CD4-positive, alpha-beta T cell (primary cell): ENCODE data around the gene BRME1. TPM values are rescaled to one million over a fixed set of nuclear protein-coding genes. Genes with fewer than 3 reads are reported as not detected.
A peak's percentile ranks its signal among the peaks of the same experiment; 100 is the strongest.

ENCODE experiments used
- ATAC-seq: fragments of 200-7000 bp; cut with Tn5 transposase; one replicate; pipeline ENCODE4 v1.10.0; 2022; ENCODE audit warnings: mild to moderate bottlenecking; ENCODE audit not compliant: poor library complexity
- CTCF ChIA-PET: fragments of 350-600 bp; sonication (Branson Sonifier 250); formaldehyde crosslinking; loops from one replicate; lab custom pipeline; 2021; ENCODE audit warnings: antibody characterized with exemption, inconsistent platforms; lab: Charles Lee
- POLR2A ChIA-PET: fragments of 350-600 bp; sonication (Branson Sonifier 250); formaldehyde crosslinking; loops from one replicate; lab custom pipeline; 2021; ENCODE audit warnings: antibody characterized with exemption, inconsistent platforms; lab: Charles Lee
- DNase-seq, 14 experiments: peaks; one replicate each; pipeline ENCODE4 v3.0.0-alpha.2; 2013 to 2020; ENCODE audit warnings: mixed read lengths in 2 of 14
- H3K27ac ChIP-seq, 2 donors: one replicate each; pipeline versions ENCODE4 v1.5.1 to v1.7.0; 2013; ENCODE audit warnings: low read length in 2 of 2, low read depth in 1 of 2, mild to moderate bottlenecking in 1 of 2
- H3K27me3 ChIP-seq, 2 experiments: 1 replicate in 1 of 2; 2 replicates in 1 of 2; pipeline versions ENCODE4 v1.6.1 to v1.7.0; 2013; ENCODE audit warnings: low read length in 2 of 2, control low read depth in 1 of 2, mild to moderate bottlenecking in 1 of 2, moderate library complexity in 1 of 2; ENCODE audit not compliant: insufficient read depth in 2 of 2, control insufficient read depth in 1 of 2
- H3K36me3 ChIP-seq: one replicate; pipeline ENCODE4 v1.6.1; 2013; ENCODE audit warnings: low read length, control low read depth; ENCODE audit not compliant: insufficient read depth
- H3K4me1 ChIP-seq: one replicate; pipeline ENCODE4 v1.6.1; 2013; ENCODE audit warnings: low read length, control low read depth; ENCODE audit not compliant: insufficient read depth
- H3K4me3 ChIP-seq: one replicate; pipeline ENCODE4 v1.5.1; 2013; ENCODE audit warnings: mild to moderate bottlenecking, low read length, moderate library complexity
- H3K9me3 ChIP-seq, 2 experiments: 1 replicate in 1 of 2; 2 replicates in 1 of 2; pipeline versions ENCODE4 v1.6.1 to v1.7.0; 2013; ENCODE audit warnings: low read length in 2 of 2, mild to moderate bottlenecking in 2 of 2, control low read depth in 1 of 2, moderate library complexity in 1 of 2; ENCODE audit not compliant: control insufficient read depth in 1 of 2, insufficient read depth in 1 of 2
- H3K27ac Mint-ChIP-seq: one replicate; pipeline ENCODE4 v1.8.0; 2020; ENCODE audit warnings: mixed read lengths
- H3K27me3 Mint-ChIP-seq: one replicate; pipeline ENCODE4 v1.8.0; 2021; ENCODE audit warnings: mixed read lengths
- H3K36me3 Mint-ChIP-seq: one replicate; pipeline ENCODE4 v1.8.0; 2021; ENCODE audit warnings: low read depth, mixed read lengths
- H3K4me1 Mint-ChIP-seq: one replicate; pipeline ENCODE4 v1.8.0; 2021; ENCODE audit warnings: low read depth, mixed read lengths
- H3K4me3 Mint-ChIP-seq: one replicate; pipeline ENCODE4 v1.8.0; 2020; ENCODE audit warnings: mild to moderate bottlenecking, mixed read lengths
- H3K9me3 Mint-ChIP-seq: one replicate; pipeline ENCODE4 v1.8.0; 2020; ENCODE audit warnings: mixed read lengths
- CTCF ChIP-seq: fragments of 200-600 bp; IDR thresholded peaks from one replicate; pipeline ENCODE4 v1.8.0; 2022; ENCODE audit warnings: antibody characterized with exemption, mild to moderate bottlenecking
- intact Hi-C, 2 experiments: fragments of 100-400 bp; cut with DNase I in 1 of 2; cut with micrococcal nuclease in 1 of 2; formaldehyde crosslinking; loops; one replicate each; pipeline versions ENCODE4 v1.15.1 to v1.9.0; 2023 to 2025; cut with DNase I, micrococcal nuclease
- total RNA-seq, 174 experiments: library from RNA in 2 of 174; stranded (reverse) in 2 of 174; gene quantifications; one replicate each; pipeline ENCODE4 v1.2.3 and lab custom pipeline; 2021 to 2026

The BRME1 gene
- total RNA-seq, 2 experiments from 2014 or later: 1.1 to 1.3 TPM

GRCh38 chr19:13884726-13885591 is 21.0 kb downstream of the BRME1 start:
- H3K4me3 Mint-ChIP-seq: no peak overlapping the region
- H3K9me3 Mint-ChIP-seq: no peaks in the 10 kb centered on the region
- H3K27ac ChIP-seq: no peak overlapping the region
- no peak overlapping the region for H3K4me3 ChIP-seq
- H3K27me3 Mint-ChIP-seq: no peaks in the 10 kb centered on the region
- DNase-seq (no peak), ATAC-seq (no peak)
- CTCF ChIA-PET: interaction anchor here (1.0 to 1.1 kb wide), 2 partner anchors 198 to 252 kb away, joined by 3 to 4 read pairs; partner anchors contain the start of gene ASF1B
- H3K27me3 ChIP-seq: no peaks in the 10 kb centered on the region
- POLR2A ChIA-PET: no interaction called here
- peaks cover 72% of the 10 kb centered on the region for H3K4me1 ChIP-seq
- peaks cover 39% of the 10 kb centered on the region for H3K4me1 Mint-ChIP-seq
- intact Hi-C loops: loop anchor here (5.0 to 10.0 kb wide), 5 partner anchors 47 to 590 kb away; partner anchors contain the start of genes ADGRL1 (in 1 of the 2), DCAF15 (in 1 of the 2) and PTGER1 (in 1 of the 2)
- no peak overlapping the region for H3K27ac Mint-ChIP-seq
- no peaks in the 10 kb centered on the region for H3K36me3 Mint-ChIP-seq
- TF ChIP-seq CTCF: no peak
- no peaks in the 10 kb centered on the region for H3K36me3 ChIP-seq
- H3K9me3 ChIP-seq: no peaks in the 10 kb centered on the region

GRCh38 chr19:13883516-13884064 is 22.3 kb downstream of the BRME1 start:
- TF ChIP-seq CTCF: no peak
- no peak for ATAC-seq
- H3K36me3 ChIP-seq: no peaks in the 10 kb centered on the region
- CTCF ChIA-PET: interaction anchor here (0.6 to 1.1 kb wide), 2 partner anchors 187 to 689 kb away, joined by 3 read pairs; no protein-coding TSS in a partner anchor
- H3K27ac Mint-ChIP-seq: no peak overlapping the region
- POLR2A ChIA-PET: no interaction called here
- no peak overlapping the region for H3K27ac ChIP-seq
- no peaks in the 10 kb centered on the region for H3K27me3 Mint-ChIP-seq
- H3K36me3 Mint-ChIP-seq: no peaks in the 10 kb centered on the region
- no peaks in the 10 kb centered on the region for H3K9me3 ChIP-seq
- peak overlapping the region; percentile 38 for H3K4me3 Mint-ChIP-seq
- H3K9me3 Mint-ChIP-seq: no peaks in the 10 kb centered on the region
- H3K4me1 ChIP-seq: peaks cover 78% of the 10 kb centered on the region
- H3K27me3 ChIP-seq: no peaks in the 10 kb centered on the region
- intact Hi-C loops: loop anchor here (5.0 to 10.0 kb wide), 4 partner anchors 69 to 591 kb away; partner anchors contain the start of genes ADGRL1 (in 1 of the 2), DCAF15 (in 1 of the 2) and PTGER1 (in 1 of the 2)
- H3K4me3 ChIP-seq: no peak overlapping the region
- DNase-seq: no peak
- peaks cover 41% of the 10 kb centered on the region for H3K4me1 Mint-ChIP-seq

- no peak for ATAC-seq
- Histone ChIP-seq H3K36me3 (no peaks in the 10 kb centered on the region), H3K27ac (no peak overlapping the region), H3K27me3 (no peaks in the 10 kb centered on the region), H3K9me3 (no peaks in the 10 kb centered on the region), H3K4me1 (peaks cover 76% of the 10 kb centered on the region), H3K4me3 (no peak overlapping the region)
- intact Hi-C loops: loop anchor here (5.0 to 10.0 kb wide), 4 partner anchors 69 to 592 kb away; partner anchors contain the start of genes ADGRL1 (in 1 of the 2), DCAF15 (in 1 of the 2) and PTGER1 (in 1 of the 2)
- no peaks in the 10 kb centered on the region for H3K36me3 Mint-ChIP-seq
- no peak overlapping the region for H3K27ac Mint-ChIP-seq
- no peak overlapping the region for H3K4me3 Mint-ChIP-seq
- H3K4me1 Mint-ChIP-seq: peaks cover 41% of the 10 kb centered on the region
- no peaks in the 10 kb centered on the region for H3K9me3 Mint-ChIP-seq
- TF ChIP-seq CTCF: no peak
- no peaks in the 10 kb centered on the region for H3K27me3 Mint-ChIP-seq
- ChIA-PET CTCF (interaction anchor here (0.6 to 4.5 kb wide), 3 partner anchors 190 to 689 kb away, joined by 3 to 27 read pairs (median 4); partner anchors contain the start of genes ASF1B and MISP3), POLR2A (interaction anchor here (0.6 to 2.6 kb wide), 6 partner anchors 13 to 191 kb away, joined by 3 to 19 read pairs (median 5); partner anchors contain the start of genes IL27RA, MISP3 and RFX1)
- no peak for DNase-seq
Observed at GRCh38 chr19:13882836-13883235, 23.1 kb downstream of the BRME1 start.
